HFFc6 (cell line): Measurements from ENCODE around the gene ADGRE3. TPM values are rescaled to one million over a fixed set of nuclear protein-coding genes. Genes with fewer than 3 reads are reported as not detected.

ENCODE experiments used
- DNase-seq: peaks from one replicate; pipeline ENCODE4 v3.0.0-alpha.2; 2018
- H3K27ac Mint-ChIP-seq: 2 replicates; pipeline ENCODE4 v1.8.0; 2020; ENCODE audit warnings: mild to moderate bottlenecking, mixed read lengths
- H3K27me3 Mint-ChIP-seq: 2 replicates; pipeline ENCODE4 v1.8.0; 2021; ENCODE audit warnings: mild to moderate bottlenecking, moderate library complexity, mixed read lengths; ENCODE audit not compliant: insufficient read depth
- H3K36me3 Mint-ChIP-seq: 2 replicates; pipeline ENCODE4 v1.8.0; 2021; ENCODE audit warnings: low read depth, mixed read lengths
- H3K4me1 Mint-ChIP-seq: 2 replicates; pipeline ENCODE4 v1.8.0; 2020; ENCODE audit warnings: low read depth, mixed read lengths
- H3K4me3 Mint-ChIP-seq: 2 replicates; pipeline ENCODE4 v1.8.0; 2020; ENCODE audit warnings: mild to moderate bottlenecking, moderate library complexity, mixed read lengths
- H3K9me3 Mint-ChIP-seq: 2 replicates; pipeline ENCODE4 v1.8.0; 2020; ENCODE audit warnings: mild to moderate bottlenecking, mixed read lengths
- CTCF ChIP-seq: fragments of 200-600 bp; sonication (generic); IDR thresholded peaks from 2 replicates; pipeline ENCODE4 v1.5.0; 2021; ENCODE audit warnings: antibody characterized with exemption, mild to moderate bottlenecking
- total RNA-seq, 6 experiments: library from RNA; stranded (reverse); fragmentation: NEBNext Ultra II Directional; extraction: Animal tissue kit (Norgen Biotek cat#: 25700); gene quantifications; 2 replicates in 1 of 6; 3 replicates in 5 of 6; pipeline ENCODE4 v1.2.3, GENCODE V29; 2021

Gene ADGRE3
- total RNA-seq, 6 experiments from 2014 or later = not detected

- no peak for TF ChIP-seq CTCF
- no peaks in the 10 kb centered on the region; the same call in 1 of the 2 replicates for H3K27me3 Mint-ChIP-seq
Observed at GRCh38 chr19:14670408-14670807, 4.2 kb downstream of the ADGRE3 start.

GRCh38 chr19:14669940-14670339, 4.7 kb downstream of the ADGRE3 start:
- no peak for DNase-seq
- Mint-ChIP-seq H3K4me3 (no peak overlapping the region), H3K4me1 (no peaks in the 10 kb centered on the region), H3K36me3 (no peaks in the 10 kb centered on the region), H3K9me3 (no peaks in the 10 kb centered on the region), H3K27me3 (no peaks in the 10 kb centered on the region; the same call in 1 of the 2 replicates), H3K27ac (no peak overlapping the region)
- TF ChIP-seq CTCF = no peak

More at GRCh38 chr19:14670408-14670807, 4.2 kb downstream of the ADGRE3 start:
- Mint-ChIP-seq H3K9me3 (no peaks in the 10 kb centered on the region), H3K4me1 (no peaks in the 10 kb centered on the region), H3K36me3 (no peaks in the 10 kb centered on the region), H3K4me3 (no peak overlapping the region), H3K27ac (no peak overlapping the region)
- DNase-seq = no peak

GRCh38 chr19:14661372-14661924, 13.2 kb downstream of the ADGRE3 start:
- Mint-ChIP-seq H3K4me1 (no peaks in the 10 kb centered on the region), H3K27me3 (peaks cover 6% of the 10 kb centered on the region), H3K36me3 (no peaks in the 10 kb centered on the region), H3K4me3 (no peak overlapping the region), H3K27ac (no peak overlapping the region), H3K9me3 (no peaks in the 10 kb centered on the region)
- DNase-seq = no peak
- no peak for TF ChIP-seq CTCF

GRCh38 chr19:14659874-14660489, 14.7 kb downstream of the ADGRE3 start:
- no peak overlapping the region for H3K27ac Mint-ChIP-seq
- H3K4me1 Mint-ChIP-seq = no peaks in the 10 kb centered on the region
- H3K9me3 Mint-ChIP-seq = no peaks in the 10 kb centered on the region
- DNase-seq = no peak
- no peak for TF ChIP-seq CTCF
- peaks cover 6% of the 10 kb centered on the region for H3K27me3 Mint-ChIP-seq
- H3K4me3 Mint-ChIP-seq = no peak overlapping the region
- no peaks in the 10 kb centered on the region for H3K36me3 Mint-ChIP-seq

GRCh38 chr19:14655726-14656125, 18.9 kb downstream of the ADGRE3 start:
- no peak for TF ChIP-seq CTCF
- no peaks in the 10 kb centered on the region for H3K9me3 Mint-ChIP-seq
- DNase-seq = no peak
- H3K27me3 Mint-ChIP-seq = peaks cover 10% of the 10 kb centered on the region
- H3K4me3 Mint-ChIP-seq = no peak overlapping the region
- no peaks in the 10 kb centered on the region for H3K4me1 Mint-ChIP-seq
- H3K27ac Mint-ChIP-seq = no peak overlapping the region
- no peaks in the 10 kb centered on the region for H3K36me3 Mint-ChIP-seq
